H1 (cell line): ENCODE measurements around the gene PAQR9.

Experiments
- CEBPB ChIP-seq: IDR thresholded peaks from 2 replicates; pipeline ENCODE4 v1.6.1; 2012; ENCODE audit warnings: low read depth, low read length
- CHD1 ChIP-seq: IDR thresholded peaks from 2 replicates; pipeline ENCODE4 v1.6.1; 2012; ENCODE audit warnings: low read depth, low read length, improper control_type of control experiment
- CREB1 ChIP-seq: IDR thresholded peaks from 2 replicates; pipeline ENCODE4 v1.6.1; 2012; ENCODE audit warnings: inconsistent platforms
- CTCF ChIP-seq, 3 experiments: IDR thresholded peaks; 1 replicate in 2 of 3; 2 replicates in 1 of 3; pipeline versions ENCODE4 v1.5.1 to v1.6.1; 2011; ENCODE audit warnings: low read length in 3 of 3, mild to moderate bottlenecking in 3 of 3, inconsistent platforms in 2 of 3, low read depth in 1 of 3, moderate library complexity in 1 of 3; ENCODE audit not compliant: insufficient read depth in 1 of 3; ENCODE audit errors: control extremely low read depth in 1 of 3
- EZH2 ChIP-seq: fragments of 200-600 bp; sonication (generic); IDR thresholded peaks from 2 replicates; pipeline ENCODE4 v1.7.1; 2012; ENCODE audit warnings: low read depth, mild to moderate bottlenecking, moderate library complexity, low read length, inconsistent platforms; ENCODE audit not compliant: severe bottlenecking
- SIRT6 ChIP-seq: IDR thresholded peaks from one replicate; pipeline ENCODE4 v1.7.1; 2012; ENCODE audit warnings: low read length, inconsistent platforms
- TEAD4 ChIP-seq: IDR thresholded peaks from 2 replicates; pipeline ENCODE4 v1.6.1; 2012; ENCODE audit warnings: low read depth, low read length, inconsistent platforms, mixed read lengths
- YY1 ChIP-seq: IDR thresholded peaks from 2 replicates; pipeline ENCODE4 v1.6.1; 2011; ENCODE audit warnings: low read depth, mild to moderate bottlenecking, low read length
- TF ChIP-seq, protein P1 (sequence below): IDR thresholded peaks from 2 replicates; pipeline ENCODE4 v1.6.1; 2011; ENCODE audit warnings: low read length, improper control_type of control experiment

GRCh38 chr3:142987080-142987700, 23.7 kb upstream of the PAQR9 start:
- TF ChIP-seq CTCF (IDR thresholded peaks at IDR 0.05; ENCODE audit: control extremely low read depth in 1 of 3, insufficient read depth in 1 of 3, low read depth in 1 of 3, low read length in 3 of 3) (peak in 2 of 3 experiments; percentile 38 to 53; a peak in 2 of 4 replicates), EZH2 (no peak), YY1 (no peak), CREB1 (no peak), CEBPB (no peak), TEAD4 (no peak), SIRT6 (no peak), CHD1 (no peak)
- TF ChIP-seq, protein P1, sequence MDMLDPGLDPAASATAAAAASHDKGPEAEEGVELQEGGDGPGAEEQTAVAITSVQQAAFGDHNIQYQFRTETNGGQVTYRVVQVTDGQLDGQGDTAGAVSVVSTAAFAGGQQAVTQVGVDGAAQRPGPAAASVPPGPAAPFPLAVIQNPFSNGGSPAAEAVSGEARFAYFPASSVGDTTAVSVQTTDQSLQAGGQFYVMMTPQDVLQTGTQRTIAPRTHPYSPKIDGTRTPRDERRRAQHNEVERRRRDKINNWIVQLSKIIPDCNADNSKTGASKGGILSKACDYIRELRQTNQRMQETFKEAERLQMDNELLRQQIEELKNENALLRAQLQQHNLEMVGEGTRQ, result no peak
